Activated T-cell treated with anti-CD3 and anti-CD28 coated beads, Interleukin-2, amount 50 U/mL, for 4 hours (primary cell): ENCODE results near the gene MPEG1. TPM values are rescaled to one million over a fixed set of nuclear protein-coding genes. Genes with fewer than 3 reads are reported as not detected.

Experiments used
- ATAC-seq, 2 donors: fragments of 200-7000 bp; cut with Tn5 transposase; one replicate each; pipeline ENCODE4 v1.10.0; 2021
- DNase-seq: peaks from one replicate; pipeline ENCODE4 v3.0.0-alpha.2; 2020
- H3K27me3 Mint-ChIP-seq: one replicate; pipeline ENCODE4 v1.8.0; 2021; ENCODE audit warnings: low read depth, mixed read lengths
- H3K36me3 Mint-ChIP-seq: one replicate; pipeline ENCODE4 v1.8.0; 2022; ENCODE audit warnings: mixed read lengths; ENCODE audit not compliant: insufficient read depth
- H3K4me1 Mint-ChIP-seq: one replicate; pipeline ENCODE4 v1.8.0; 2021; ENCODE audit warnings: low read depth, mixed read lengths
- H3K4me3 Mint-ChIP-seq: one replicate; pipeline ENCODE4 v1.8.0; 2021; ENCODE audit warnings: mild to moderate bottlenecking, moderate library complexity, mixed read lengths
- H3K9me3 Mint-ChIP-seq: one replicate; pipeline ENCODE4 v1.8.0; 2021; ENCODE audit warnings: mixed read lengths
- total RNA-seq, 3 donors: library from RNA; stranded (reverse); gene quantifications; one replicate each; pipeline ENCODE4 v1.2.1, GENCODE V29; 2021

MPEG1 gene
- total RNA-seq, 3 donors from 2014 or later: 0.18 to 0.52 (median 0.18) TPM

- peaks cover 9% of the 10 kb centered on the region for H3K27me3 Mint-ChIP-seq
Observed at GRCh38 chr11:59175091-59175501, 37.6 kb downstream of the MPEG1 start.

DNA sequence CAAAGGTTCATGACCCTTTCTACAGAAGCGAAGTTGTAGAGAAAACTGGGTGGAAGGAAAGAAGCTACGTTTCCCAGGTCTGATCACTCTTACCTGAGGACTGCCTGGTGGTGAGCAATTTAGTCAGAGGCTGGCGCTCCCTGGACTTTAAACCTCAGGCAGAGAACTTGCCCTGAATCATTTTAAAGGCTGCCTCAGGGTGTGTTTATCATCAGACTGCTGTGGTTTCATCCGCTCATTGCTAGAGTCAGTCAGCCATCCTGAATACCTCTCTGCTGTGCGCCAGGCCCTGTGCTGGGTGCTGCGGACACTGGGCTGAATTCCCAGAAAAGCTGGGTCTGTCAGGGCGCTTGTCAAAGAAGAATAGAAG is 38.1 kb downstream of the MPEG1 start:
- Mint-ChIP-seq H3K4me3 (no peak overlapping the region), H3K4me1 (peaks cover 12% of the 10 kb centered on the region), H3K9me3 (no peaks in the 10 kb centered on the region), H3K36me3 (no peaks in the 10 kb centered on the region), H3K27me3 (peaks cover 9% of the 10 kb centered on the region)
- no peak for DNase-seq
- no peak for ATAC-seq

More at GRCh38 chr11:59175091-59175501, 37.6 kb downstream of the MPEG1 start:
- DNase-seq (no peak), ATAC-seq (no peak)
- Mint-ChIP-seq H3K9me3 (no peaks in the 10 kb centered on the region), H3K4me3 (no peak overlapping the region), H3K36me3 (no peaks in the 10 kb centered on the region), H3K4me1 (peaks cover 12% of the 10 kb centered on the region)

- H3K36me3 Mint-ChIP-seq: no peaks in the 10 kb centered on the region
- peak overlapping the region; percentile 26 for H3K4me3 Mint-ChIP-seq
- peaks cover 12% of the 10 kb centered on the region for H3K4me1 Mint-ChIP-seq
- H3K27me3 Mint-ChIP-seq: peaks cover 9% of the 10 kb centered on the region
- no peaks in the 10 kb centered on the region for H3K9me3 Mint-ChIP-seq
- ATAC-seq (no peak), DNase-seq (no peak)
Observed at GRCh38 chr11:59173964-59174663, 38.6 kb downstream of the MPEG1 start.

DNA sequence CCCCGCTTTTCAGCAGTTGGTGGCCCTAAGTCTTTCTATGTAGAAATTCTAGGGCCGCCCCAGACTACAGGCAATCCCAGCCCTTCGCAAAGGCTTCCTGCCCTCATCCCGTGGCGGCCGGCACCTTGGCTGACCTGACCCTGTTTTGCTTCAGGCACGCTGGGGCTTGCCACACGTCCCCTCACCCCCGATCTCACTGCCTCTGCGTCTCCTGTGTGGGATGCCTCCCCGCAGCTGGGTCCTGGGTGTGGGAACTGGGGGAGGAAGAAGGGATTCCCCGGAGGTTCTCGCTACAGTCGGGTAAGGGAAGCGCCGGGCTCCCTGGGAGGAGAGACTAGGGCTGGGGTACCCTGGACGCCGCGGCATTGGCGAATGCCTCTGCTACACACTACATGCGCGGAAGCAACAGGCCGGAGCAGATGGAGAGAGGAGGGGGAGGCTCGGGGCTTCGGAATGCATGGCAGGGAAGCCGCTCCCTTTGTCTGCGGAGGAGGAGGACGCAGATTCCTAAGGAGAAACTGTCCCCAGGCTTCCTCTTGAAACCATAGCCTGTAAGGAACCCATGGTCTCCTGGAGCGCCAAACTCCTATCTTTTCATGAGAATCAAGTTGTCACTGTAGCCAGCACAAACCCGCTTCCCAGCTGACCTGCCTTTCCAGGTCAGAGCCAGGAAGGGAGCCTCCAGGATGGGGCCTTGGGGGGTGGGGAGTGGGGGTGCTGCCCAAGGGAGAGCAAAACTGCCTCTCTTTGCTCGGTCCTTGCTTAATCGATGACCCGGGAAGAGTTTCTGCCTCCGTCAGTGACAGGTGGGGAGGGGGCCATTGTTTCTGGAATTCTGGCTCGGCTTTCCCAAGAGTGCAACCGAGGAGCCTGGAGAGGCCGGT is 39.4 kb downstream of the MPEG1 start:
- ATAC-seq (peak in 1 of 2 donors; percentile 0), DNase-seq (no peak)
- Mint-ChIP-seq H3K27me3 (peaks cover 9% of the 10 kb centered on the region), H3K36me3 (no peaks in the 10 kb centered on the region), H3K9me3 (no peaks in the 10 kb centered on the region), H3K4me1 (peaks cover 12% of the 10 kb centered on the region), H3K4me3 (peak overlapping the region; percentile 80)

- ATAC-seq (peak; percentile 29 to 47), DNase-seq (peak; percentile 10)
- Mint-ChIP-seq H3K9me3 (no peaks in the 10 kb centered on the region), H3K36me3 (no peaks in the 10 kb centered on the region), H3K4me3 (peak overlapping the region; percentile 80), H3K27me3 (peaks cover 8% of the 10 kb centered on the region), H3K4me1 (peaks cover 12% of the 10 kb centered on the region)
Observed at GRCh38 chr11:59172345-59173079, 40.2 kb downstream of the MPEG1 start.

DNA sequence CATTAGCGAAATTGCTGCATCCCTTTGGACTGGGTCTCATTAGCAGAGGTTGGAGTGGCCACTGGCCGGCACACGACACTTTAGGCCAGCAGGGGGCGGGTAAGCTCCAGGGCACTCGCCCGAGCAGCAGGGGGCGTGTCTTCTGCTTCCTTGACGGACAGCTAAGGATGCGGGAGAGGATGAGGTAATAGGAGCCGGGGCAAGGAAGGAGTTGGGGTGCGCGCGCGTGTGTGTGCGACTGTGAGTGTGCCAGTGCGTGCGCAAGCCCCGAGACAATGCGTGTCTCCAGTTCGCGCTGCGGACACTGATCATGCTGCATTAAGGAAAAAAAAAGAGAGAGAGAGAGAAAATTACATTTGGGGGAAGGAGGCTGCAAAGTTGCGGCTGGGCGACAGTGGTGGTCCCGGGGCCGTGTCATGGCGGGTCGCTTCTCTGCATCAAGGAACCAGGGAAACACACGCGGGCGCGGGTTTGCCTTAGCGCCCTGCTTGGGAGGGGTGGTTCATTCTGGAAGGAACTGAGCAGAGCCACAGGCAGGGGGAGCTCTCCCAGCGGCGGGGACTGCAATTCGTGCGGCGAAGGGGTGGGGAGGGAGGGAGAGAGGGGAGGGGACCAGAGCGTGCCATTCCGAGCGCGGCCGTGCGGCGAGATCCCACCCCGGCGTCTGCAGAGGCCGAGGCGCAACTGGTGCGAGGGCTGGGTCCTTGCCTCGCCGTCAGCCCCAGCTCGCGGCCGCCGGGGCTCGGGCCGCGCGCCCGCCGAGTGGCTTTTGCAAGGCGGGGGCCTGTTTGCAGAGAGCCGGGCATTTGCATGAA is 41.0 kb downstream of the MPEG1 start, which contains the start of gene DTX4:
TSS of gene DTX4 (plus strand) at position 625 of the 815 bp plus-strand sequence. CDS start 464 bp downstream, outside the sequence.
- DNase-seq: peak; percentile 85
- H3K36me3 Mint-ChIP-seq: no peaks in the 10 kb centered on the region
- peak within 1 kb of the TSS; percentile 80 for H3K4me3 Mint-ChIP-seq
- peak; percentile 87 to 92 for ATAC-seq
- H3K27me3 Mint-ChIP-seq: peaks cover 8% of the 10 kb centered on the region
- H3K4me1 Mint-ChIP-seq: peaks cover 12% of the 10 kb centered on the region
- H3K9me3 Mint-ChIP-seq: no peaks in the 10 kb centered on the region

DNA sequence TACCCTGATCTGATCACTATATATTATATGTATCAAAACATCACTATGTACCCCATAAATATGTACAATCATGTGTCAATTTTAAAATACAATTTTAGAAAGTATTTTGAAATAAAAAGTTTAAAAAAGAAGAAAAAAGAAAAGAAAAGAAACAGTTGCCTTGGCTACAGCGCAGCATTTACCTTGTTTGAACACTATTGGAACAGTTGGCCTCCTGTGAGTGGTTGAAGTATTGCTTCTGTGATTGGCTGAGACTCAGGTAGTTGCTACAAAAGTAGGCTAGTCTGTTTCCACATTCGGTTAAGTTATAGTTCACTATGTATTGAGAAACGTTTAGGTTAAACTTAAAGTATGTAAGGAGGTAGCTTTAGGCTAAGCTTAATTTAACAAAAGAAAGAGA is 48.7 kb downstream of the MPEG1 start:
- Mint-ChIP-seq H3K4me1 (no peaks in the 10 kb centered on the region), H3K4me3 (no peak overlapping the region), H3K9me3 (no peaks in the 10 kb centered on the region), H3K27me3 (peaks cover 30% of the 10 kb centered on the region), H3K36me3 (no peaks in the 10 kb centered on the region)
- DNase-seq: no peak
- ATAC-seq: no peak

Other genes with a start within 250 kb of the MPEG1 start
- not detected for gene GLYATL1B, start 126.6 kb downstream of the MPEG1 start, total RNA-seq
- 1 to 10 TPM; 6.4 to 9.9 (median 9.5) TPM for gene FAM111B, start 105.7 kb downstream of the MPEG1 start, total RNA-seq
- 10 to 100 TPM; 12.6 to 15.6 (median 15.5) TPM for gene FAM111A, start 70.1 kb downstream of the MPEG1 start, total RNA-seq
- under 1 TPM; 0.18 to 0.82 (median 0.21) TPM for gene DTX4, start 40.8 kb downstream of the MPEG1 start, total RNA-seq
- not detected for gene OR5AN1, start 146.0 kb upstream of the MPEG1 start, total RNA-seq
- not detected for gene OR5A2, start 213.5 kb upstream of the MPEG1 start, total RNA-seq
- not detected for gene OR5A1, start 223.5 kb upstream of the MPEG1 start, total RNA-seq
- gene OR4D6, start 244.0 kb upstream of the MPEG1 start, total RNA-seq: not detected